ENCODE measurements around the gene KCNG3.

Gene KCNG3
- total RNA-seq = 0.35 to 1.1 reads per million in 2 donors

DNA sequence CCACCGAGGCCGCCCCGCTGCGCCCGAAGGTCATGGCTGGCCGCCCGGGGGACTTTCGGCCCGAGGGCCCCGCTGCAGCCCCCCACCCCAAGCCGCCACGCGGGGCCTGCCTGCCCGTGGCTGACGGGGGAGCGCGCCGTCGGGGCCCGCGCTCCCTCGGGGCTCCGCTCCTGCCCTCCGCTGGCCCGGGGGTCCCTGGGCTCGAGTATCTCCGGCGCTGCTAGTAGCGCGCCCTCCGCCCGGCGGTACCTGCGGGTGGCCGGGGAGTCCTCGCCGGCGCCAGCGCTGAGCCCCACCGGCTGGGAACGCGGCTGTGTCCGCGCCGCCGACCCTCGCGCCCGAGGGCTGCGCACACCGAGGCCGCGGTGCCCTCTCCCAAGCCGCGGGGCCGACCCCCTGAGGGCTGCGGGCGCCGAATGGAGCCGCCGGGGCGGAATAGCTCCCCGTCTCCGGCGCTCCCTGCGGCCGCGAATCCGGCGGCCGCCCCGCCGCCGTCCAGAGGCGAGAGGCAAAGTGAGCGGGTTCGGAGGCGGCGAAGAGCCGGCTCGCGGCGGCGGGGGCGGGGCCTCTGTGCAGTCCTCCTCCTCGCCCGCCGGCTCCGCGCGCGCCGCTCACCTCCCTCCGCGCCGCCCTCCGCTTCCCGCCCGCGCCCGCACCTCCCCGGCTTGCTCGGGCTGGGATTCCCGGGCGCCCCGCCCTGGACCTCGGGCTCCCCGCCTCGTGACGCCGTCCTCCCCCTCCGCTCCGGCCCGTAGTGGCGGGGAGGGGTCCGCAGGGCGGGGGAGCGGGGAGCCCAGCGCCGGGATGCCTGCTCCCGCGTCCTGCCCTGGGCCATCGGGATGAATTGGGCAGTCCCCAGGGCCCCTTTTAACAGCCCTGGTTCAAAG, at the start of gene KCNG3:
KCNG3 (minus strand) TSS at position 515 of the 887 bp plus-strand sequence; CDS start at position 34, 481 bp downstream.
- DNase-seq = peak; percentile 34

- no peak for DNase-seq
Observed at GRCh38 chr2:42542871-42543270, 49.1 kb upstream of the KCNG3 start.

DNA sequence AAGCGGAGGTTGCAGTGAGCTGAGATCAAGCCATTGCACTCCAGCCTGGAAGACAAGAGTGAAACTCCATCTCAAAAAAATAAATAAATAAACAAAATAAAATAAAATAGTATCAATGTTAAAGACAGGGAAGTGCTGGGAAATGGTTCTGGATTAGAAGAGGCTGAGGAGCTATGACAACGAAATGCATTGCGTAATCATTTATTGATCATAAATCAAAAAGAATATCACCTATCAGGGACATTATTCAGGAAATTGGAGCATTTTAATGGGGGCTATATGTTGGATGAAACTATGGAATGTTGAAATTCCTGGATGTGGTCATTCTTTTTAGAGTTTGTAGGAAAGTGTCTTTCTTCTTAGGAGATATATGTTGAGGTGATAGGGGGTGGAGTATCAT, 43.7 kb upstream of the KCNG3 start:
- DNase-seq = no peak

- DNase-seq = no peak
Observed at GRCh38 chr2:42532397-42532796, 38.6 kb upstream of the KCNG3 start.

DNA sequence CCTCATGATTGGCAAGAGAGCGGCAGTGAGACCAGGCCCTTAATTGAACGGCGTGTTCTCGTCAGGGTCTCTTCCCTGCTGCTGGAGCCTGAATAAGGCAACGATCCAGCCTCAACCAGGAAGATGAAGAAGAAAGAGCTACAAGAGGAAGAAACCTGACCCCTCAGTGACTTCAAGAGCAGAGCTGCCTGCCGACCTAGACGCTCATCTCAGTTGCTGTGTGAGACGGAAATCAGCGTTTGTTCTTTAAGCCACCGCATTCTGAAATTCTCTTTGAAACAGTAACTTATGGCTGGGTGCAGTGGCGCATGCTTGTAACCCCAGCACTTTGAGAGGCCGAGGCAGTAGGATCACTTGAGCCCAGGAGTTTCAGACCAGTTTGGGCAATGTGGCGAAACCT, 29.6 kb upstream of the KCNG3 start:
- DNase-seq = no peak

DNA sequence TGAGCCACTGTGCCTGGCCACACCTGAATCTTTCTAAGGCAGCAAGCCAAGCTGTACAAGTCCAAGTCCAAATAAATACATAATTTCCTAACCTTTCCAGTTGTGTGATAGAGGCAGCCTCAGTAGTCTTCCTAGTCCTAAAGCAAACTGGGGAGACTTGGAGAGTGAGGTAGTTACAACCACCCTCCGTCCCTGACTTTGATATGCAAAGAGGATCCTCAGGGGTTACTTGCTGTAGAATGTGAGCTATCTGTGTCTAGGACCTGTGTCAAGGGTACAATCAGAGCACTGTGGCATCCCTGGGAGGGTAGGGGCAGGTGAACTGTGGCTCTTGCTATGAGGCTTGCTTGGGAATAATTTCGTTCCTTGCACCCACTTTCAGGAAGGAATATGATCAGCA, 28.3 kb upstream of the KCNG3 start:
- DNase-seq = no peak

- no peak for DNase-seq
Observed at GRCh38 chr2:42519624-42520023, 25.8 kb upstream of the KCNG3 start.

- no peak for DNase-seq
Observed at GRCh38 chr2:42516418-42516901, 22.7 kb upstream of the KCNG3 start.

DNA sequence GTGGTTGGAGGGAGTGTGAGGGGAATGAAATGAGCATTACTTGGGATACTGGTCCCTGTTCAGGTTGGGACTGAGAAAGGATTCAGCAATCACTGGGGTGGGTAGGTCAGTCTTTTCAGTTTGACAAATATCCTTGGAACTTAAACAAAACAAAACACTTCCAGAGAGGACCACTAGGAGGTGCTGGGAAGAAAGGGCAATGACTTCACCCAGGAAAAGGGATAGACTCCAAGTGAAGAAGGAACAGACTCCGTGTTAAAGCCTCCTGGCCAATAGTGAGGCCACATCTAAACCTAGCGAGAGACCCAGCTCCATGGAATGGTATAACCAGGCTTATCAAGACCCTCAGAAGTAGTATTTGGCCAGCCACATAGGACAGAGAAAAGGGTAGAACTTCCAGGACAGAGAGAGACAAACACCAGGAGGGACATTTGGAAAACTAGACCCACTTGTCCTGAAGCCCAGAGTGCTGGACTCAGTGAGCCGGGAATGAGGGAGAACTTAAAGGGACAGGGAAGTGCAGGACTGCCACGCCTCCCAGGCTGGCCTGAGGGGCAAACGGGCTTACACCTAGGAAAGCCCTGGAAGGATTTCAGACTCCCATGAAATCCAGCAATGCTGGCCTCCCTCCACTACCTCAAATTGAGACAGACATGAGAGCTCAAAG, 19.6 kb upstream of the KCNG3 start:
- no peak for DNase-seq

DNA sequence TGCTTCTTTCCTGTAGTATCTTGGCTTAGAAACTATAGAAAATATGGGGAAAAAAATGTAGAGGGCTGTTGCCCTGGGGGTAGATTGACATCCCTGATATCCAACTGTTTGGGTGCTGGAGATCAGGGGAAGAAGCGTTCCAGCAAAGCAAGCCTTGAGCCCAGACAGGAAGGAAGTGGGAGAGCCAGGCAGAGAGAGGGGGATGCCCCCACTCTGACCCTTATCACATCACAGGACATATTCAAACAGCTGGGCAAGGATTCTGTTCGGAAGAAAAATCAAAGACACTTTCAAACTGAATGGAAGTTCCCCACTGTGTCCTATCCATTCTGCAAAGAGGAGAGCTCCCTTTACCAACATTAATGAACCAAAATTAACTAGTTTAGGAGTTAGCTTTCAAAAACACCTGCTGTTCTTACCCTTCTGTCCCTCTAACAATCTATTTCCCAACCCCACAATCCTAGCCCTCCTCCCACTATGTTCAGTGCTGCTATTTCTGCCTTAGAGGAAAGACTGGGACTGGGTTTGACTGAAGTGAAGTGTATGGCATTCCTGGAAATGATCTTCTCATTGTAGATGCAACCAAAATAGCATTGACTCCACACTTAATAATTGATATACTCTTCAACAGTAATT, 16.9 kb upstream of the KCNG3 start:
- DNase-seq = no peak

DNA sequence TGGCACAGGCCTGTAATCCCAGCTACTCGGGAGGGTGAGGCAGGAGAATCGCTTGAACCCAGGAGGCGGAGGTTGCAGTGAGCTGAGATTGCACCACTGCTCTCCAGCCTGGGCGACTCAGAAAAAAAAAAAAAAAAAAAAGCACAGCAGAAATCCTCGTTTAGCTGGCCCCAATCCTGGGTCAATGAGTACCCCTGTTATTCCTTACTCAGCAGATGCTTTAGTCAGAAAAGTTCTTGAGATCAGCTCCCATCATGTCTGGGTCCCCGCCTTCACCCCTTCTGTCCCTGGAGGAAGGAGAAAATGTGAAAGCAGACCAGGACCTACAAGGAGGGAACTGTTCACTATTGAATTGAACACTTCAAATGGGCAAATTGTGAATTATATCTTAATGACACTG, 16.4 kb upstream of the KCNG3 start:
- DNase-seq = no peak

- no peak for DNase-seq
Observed at GRCh38 chr2:42504364-42505230, 10.8 kb upstream of the KCNG3 start.

- DNase-seq = no peak
Observed at GRCh38 chr2:42503291-42503690, 9.5 kb upstream of the KCNG3 start.

GRCh38 chr2:42498497-42498896, 4.7 kb upstream of the KCNG3 start:
- DNase-seq = no peak

DNA sequence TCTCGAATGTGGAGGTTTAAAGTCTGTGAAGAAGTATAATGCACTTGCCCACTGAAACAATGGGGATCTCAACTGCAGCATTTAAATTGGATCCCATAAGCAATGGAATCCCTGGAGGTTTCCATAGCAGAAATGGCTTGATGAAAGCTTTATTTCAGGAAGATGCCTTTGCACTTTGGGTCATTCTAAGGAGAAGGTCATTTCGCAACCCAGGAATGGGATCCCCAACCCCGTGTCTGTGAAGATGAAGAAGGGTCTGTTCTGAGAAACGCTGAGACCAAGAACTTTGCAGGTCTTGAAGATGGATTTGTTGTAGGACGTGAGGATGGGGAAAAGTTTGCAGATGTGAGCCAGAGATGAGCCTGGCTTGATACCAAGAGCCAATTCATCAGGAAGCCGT, 1.8 kb upstream of the KCNG3 start:
- DNase-seq = no peak

GRCh38 chr2:42495234-42495581, 1.4 kb upstream of the KCNG3 start:
- no peak for DNase-seq

DNA sequence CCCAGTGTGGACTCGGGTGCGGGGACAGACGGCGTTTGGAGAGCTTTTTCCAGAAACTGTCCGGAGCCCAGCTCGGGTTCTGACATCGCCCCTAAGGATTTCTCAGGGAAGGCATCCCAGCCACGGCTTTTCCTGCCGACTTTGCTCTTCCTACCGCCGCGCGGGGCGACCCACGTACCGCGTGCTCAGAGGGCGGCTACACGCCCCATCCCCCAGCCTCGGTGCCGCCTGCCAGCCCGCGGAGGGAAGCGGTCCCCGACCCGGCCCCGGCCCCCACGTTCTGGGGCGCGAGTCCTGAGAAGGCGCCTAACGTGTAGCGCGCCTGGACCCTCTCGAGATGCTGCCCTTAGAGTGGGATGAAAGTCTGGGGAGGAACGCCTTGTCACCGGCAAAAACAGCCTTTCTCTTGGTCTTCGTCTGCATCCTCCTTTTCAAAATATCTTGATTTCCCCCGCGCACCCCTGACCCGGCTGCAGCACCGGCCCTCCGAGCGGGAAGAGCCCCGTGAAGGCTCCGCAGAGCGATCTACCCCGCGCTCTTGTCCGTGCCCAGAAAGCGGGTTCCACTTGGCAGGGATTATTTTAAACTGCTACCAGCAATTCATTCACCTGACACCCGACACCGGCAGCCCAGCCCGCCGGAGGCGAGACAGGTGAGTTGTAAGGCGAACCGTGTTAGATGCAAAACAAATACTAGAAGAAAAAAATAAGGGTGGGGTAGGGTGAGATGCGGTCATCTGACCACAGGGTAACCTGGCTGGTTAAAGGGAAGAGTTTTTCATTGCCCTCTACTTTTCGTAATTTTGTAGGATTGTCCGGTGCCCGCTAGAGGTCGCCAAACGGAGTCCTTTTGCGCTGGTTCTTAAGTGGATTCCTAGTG, 812 bp upstream of the KCNG3 start:
- DNase-seq = no peak

DNA sequence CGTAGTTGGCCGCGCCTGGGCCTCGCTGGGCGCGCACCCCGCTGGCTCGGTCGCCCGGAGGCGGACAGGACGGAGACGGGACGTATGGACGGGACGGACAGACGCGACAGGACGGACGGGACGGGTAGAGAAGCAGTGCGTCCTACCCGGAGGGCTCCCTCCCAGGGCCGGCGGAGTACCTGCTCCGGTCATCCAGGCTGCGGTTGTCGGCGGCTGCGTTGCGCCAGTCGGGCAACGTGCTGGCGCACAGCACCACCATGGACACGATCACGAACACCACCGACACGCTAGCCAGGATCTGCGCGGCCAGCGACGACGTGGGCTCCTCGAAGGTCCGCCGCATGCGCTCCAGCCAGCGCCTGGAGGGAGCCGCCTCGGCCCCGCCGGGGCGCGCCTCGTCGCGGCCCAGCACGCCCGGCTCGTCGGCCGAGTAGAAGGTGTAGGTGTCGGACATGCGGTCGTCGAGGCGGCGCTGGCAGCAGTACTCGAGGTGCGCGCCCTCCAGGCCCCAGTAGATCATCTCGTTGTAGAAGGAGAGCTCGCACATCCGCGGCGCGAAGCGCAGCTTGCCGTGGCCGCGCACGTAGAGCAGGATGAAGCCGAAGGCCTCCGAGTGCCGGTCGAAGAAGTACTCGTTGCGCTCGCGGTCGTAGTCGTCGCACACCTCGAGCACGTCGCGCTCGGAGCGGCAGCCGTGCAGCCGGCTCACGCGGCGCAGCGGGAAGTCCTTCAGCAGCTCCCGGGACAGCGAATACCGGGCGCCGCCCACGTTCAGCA, 903 bp downstream of the KCNG3 start:
- no peak for DNase-seq

DNA sequence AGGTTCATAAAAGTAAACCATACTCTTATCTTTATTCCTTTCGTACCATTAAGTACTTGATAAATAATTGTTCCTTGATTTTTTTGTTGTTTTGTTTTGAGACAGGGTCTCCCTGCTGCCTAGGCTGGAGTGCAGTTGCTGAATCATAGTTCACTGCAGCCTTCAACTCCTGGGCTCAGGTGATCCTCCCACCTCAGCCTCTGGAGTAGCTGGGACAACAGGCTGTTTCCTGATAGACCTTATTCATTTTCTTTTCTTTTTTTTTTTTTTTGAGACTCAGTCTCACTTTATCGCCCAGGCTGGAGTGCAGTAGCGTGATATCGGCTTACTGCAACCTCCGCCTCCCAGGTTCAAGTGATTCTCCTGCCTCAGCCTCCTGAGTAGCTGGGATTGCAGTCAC, 5.5 kb downstream of the KCNG3 start:
- DNase-seq = no peak

- no peak for DNase-seq
Observed at GRCh38 chr2:42486145-42486906, 7.5 kb downstream of the KCNG3 start.
